GM18951 (cell line): Measurements from ENCODE around the gene PRKCZ.

Experiments
- POLR2A ChIP-seq: IDR thresholded peaks from 4 replicates; pipeline ENCODE4 v1.6.1; 2011; ENCODE audit warnings: mild to moderate bottlenecking; ENCODE audit not compliant: insufficient read length, insufficient read depth; ENCODE audit errors: extremely low read depth
- in situ Hi-C: fragments of 300-500 bp; cut with MboI; formaldehyde crosslinking; loops from one replicate; pipeline ENCODE4 v1.12.0; 2022; ENCODE audit warnings: low sequenced_read_pairs, mixed read lengths, inconsistent platforms; ENCODE audit not compliant: unreplicated experiment

The PRKCZ gene

GRCh38 chr1:2049718-2050431 lies at the start of gene PRKCZ:
Gene PRKCZ (plus strand): TSS chr1:2050411. CDS start chr1:2050631, 220 bp downstream.
- in situ Hi-C loops = no loop called here
- no peak for TF ChIP-seq POLR2A

- in situ Hi-C loops = no loop called here
- no peak for TF ChIP-seq POLR2A
These were observed 49.8 kb upstream of the PRKCZ start for GRCh38 chr1:2000432-2000831.

- in situ Hi-C loops = no loop called here
- TF ChIP-seq POLR2A = no peak
These were observed 49.4 kb upstream of the PRKCZ start for GRCh38 chr1:2000850-2001249.

GRCh38 chr1:2001773-2002411 lies 48.3 kb upstream of the PRKCZ start:
- TF ChIP-seq POLR2A = no peak
- in situ Hi-C loops = no loop called here

- TF ChIP-seq POLR2A = no peak
- in situ Hi-C loops = no loop called here
These were observed 46.6 kb upstream of the PRKCZ start, which contains the start of gene CFAP74 for GRCh38 chr1:2003541-2004131. Gene CFAP74 (minus strand): TSS chr1:2003786. CDS start chr1:1990956, 12,830 bp downstream.

GRCh38 chr1:2004856-2005255 lies 45.4 kb upstream of the PRKCZ start:
- in situ Hi-C loops = no loop called here

GRCh38 chr1:2009101-2010053 lies 40.8 kb upstream of the PRKCZ start:
- in situ Hi-C loops = no loop called here
- no peak for TF ChIP-seq POLR2A

More at GRCh38 chr1:2004856-2005255, 45.4 kb upstream of the PRKCZ start:
- TF ChIP-seq POLR2A = no peak

- in situ Hi-C loops = no loop called here
- TF ChIP-seq POLR2A = no peak
These were observed 36.0 kb upstream of the PRKCZ start for GRCh38 chr1:2014181-2014580.

GRCh38 chr1:2014741-2015735 lies 35.2 kb upstream of the PRKCZ start:
- TF ChIP-seq POLR2A = no peak
- in situ Hi-C loops = no loop called here

GRCh38 chr1:2016123-2016522 lies 34.1 kb upstream of the PRKCZ start:
- in situ Hi-C loops = no loop called here
- TF ChIP-seq POLR2A = no peak

- TF ChIP-seq POLR2A = no peak
- in situ Hi-C loops = no loop called here
These were observed 31.7 kb upstream of the PRKCZ start for GRCh38 chr1:2018217-2019171.
